ENCODE data around the gene TOX2.

The TOX2 gene

GRCh38 chr20:44106615-44107014 lies 192.0 kb downstream of the TOX2 start:
- no peak for TF ChIP-seq EZH2phosphoT487 (IDR thresholded peaks at IDR 0.05; ENCODE audit: low read depth)
- TF ChIP-seq, protein P1, sequence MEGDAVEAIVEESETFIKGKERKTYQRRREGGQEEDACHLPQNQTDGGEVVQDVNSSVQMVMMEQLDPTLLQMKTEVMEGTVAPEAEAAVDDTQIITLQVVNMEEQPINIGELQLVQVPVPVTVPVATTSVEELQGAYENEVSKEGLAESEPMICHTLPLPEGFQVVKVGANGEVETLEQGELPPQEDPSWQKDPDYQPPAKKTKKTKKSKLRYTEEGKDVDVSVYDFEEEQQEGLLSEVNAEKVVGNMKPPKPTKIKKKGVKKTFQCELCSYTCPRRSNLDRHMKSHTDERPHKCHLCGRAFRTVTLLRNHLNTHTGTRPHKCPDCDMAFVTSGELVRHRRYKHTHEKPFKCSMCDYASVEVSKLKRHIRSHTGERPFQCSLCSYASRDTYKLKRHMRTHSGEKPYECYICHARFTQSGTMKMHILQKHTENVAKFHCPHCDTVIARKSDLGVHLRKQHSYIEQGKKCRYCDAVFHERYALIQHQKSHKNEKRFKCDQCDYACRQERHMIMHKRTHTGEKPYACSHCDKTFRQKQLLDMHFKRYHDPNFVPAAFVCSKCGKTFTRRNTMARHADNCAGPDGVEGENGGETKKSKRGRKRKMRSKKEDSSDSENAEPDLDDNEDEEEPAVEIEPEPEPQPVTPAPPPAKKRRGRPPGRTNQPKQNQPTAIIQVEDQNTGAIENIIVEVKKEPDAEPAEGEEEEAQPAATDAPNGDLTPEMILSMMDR (IDR thresholded peaks at IDR 0.05; ENCODE audit: low read depth, low read length) = no peak
- peaks cover 10% of the 10 kb centered on the region for H3K36me3 ChIP-seq (replicated peaks; ENCODE audit: low read depth, low read length)
- no peak overlapping the region for H3K4me3 ChIP-seq (ENCODE audit: low read length)
- H3K9ac ChIP-seq (ENCODE audit: low read length) = no peak overlapping the region
- no peak overlapping the region for H2AFZ ChIP-seq (ENCODE audit: low read depth, low read length)
- H4K20me1 ChIP-seq (ENCODE audit: insufficient read depth, low read length) = no peaks in the 10 kb centered on the region
- no peaks in the 10 kb centered on the region for H3K79me2 ChIP-seq (ENCODE audit: low read length)
- H3K4me2 ChIP-seq (ENCODE audit: low read length) = no peak overlapping the region
- H3K27ac ChIP-seq (ENCODE audit: low read length) = no peak overlapping the region
- peaks cover 73% of the 10 kb centered on the region for H3K27me3 ChIP-seq (ENCODE audit: low read depth, low read length)
- no peaks in the 10 kb centered on the region for H3K4me1 ChIP-seq (ENCODE audit: low read length)
- peaks cover 15% of the 10 kb centered on the region for H3K9me3 ChIP-seq (ENCODE audit: insufficient read depth, low read length)

- no peak overlapping the region for H2AFZ ChIP-seq (ENCODE audit: low read depth, low read length)
Observed at GRCh38 chr20:44109951-44110361, 195.3 kb downstream of the TOX2 start.

DNA sequence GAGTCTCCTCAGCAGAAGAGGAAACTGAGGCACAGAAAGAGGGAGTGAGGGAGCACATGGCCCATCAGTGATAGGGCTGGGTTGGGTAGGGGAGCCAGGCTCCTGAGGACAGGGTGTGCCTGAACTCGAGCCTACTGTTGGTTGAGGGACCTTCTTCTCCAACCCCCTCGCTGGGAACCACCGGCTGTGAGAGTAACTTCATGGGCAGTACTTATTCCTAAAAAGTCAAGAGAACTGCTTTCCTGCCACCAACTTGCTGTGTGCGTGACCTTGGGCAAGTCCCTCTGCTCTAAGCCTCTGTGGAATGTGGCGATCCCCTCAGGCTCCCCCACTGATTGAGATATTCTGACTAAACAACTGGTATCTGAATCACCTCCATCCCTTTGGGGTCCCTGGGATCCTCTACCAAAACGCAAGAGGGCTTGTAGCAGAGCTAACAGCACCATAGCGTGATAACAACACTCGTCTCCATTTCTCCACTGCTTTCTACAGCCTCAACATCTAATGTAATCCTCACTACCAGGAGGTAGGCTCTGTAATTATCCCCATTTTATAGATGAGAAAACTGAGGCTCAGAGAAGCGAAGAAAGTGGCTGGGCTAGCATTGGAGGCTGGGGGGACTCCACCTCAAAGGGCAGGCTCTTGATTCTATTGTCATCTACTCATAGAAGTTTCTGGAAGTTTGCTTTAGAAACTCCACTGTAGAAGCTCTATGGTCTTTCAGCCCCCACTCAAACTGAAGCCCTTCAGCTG lies 196.3 kb downstream of the TOX2 start:
- Histone ChIP-seq H3K27ac (ENCODE audit: low read length) (no peak overlapping the region), H3K9me3 (ENCODE audit: insufficient read depth, low read length) (peaks cover 15% of the 10 kb centered on the region), H3K36me3 (replicated peaks; ENCODE audit: low read depth, low read length) (peaks cover 10% of the 10 kb centered on the region), H3K4me1 (ENCODE audit: low read length) (no peaks in the 10 kb centered on the region), H4K20me1 (ENCODE audit: insufficient read depth, low read length) (no peaks in the 10 kb centered on the region), H3K79me2 (ENCODE audit: low read length) (no peaks in the 10 kb centered on the region), H3K4me2 (ENCODE audit: low read length) (no peak overlapping the region), H2AFZ (ENCODE audit: low read depth, low read length) (no peak overlapping the region), H3K9ac (ENCODE audit: low read length) (no peak overlapping the region), H3K27me3 (ENCODE audit: low read depth, low read length) (peaks cover 32% of the 10 kb centered on the region), H3K4me3 (ENCODE audit: low read length) (no peak overlapping the region)
- TF ChIP-seq, protein P1 (IDR thresholded peaks at IDR 0.05; ENCODE audit: low read depth, low read length) = no peak
- TF ChIP-seq EZH2phosphoT487 (IDR thresholded peaks at IDR 0.05; ENCODE audit: low read depth) = no peak

More at GRCh38 chr20:44109951-44110361, 195.3 kb downstream of the TOX2 start:
- no peak overlapping the region for H3K4me2 ChIP-seq (ENCODE audit: low read length)
- no peak overlapping the region for H3K4me3 ChIP-seq (ENCODE audit: low read length)
- peaks cover 43% of the 10 kb centered on the region for H3K27me3 ChIP-seq (ENCODE audit: low read depth, low read length)
- no peaks in the 10 kb centered on the region for H4K20me1 ChIP-seq (ENCODE audit: insufficient read depth, low read length)
- H3K9ac ChIP-seq (ENCODE audit: low read length) = no peak overlapping the region
- H3K4me1 ChIP-seq (ENCODE audit: low read length) = no peaks in the 10 kb centered on the region
- no peak overlapping the region for H3K27ac ChIP-seq (ENCODE audit: low read length)
- TF ChIP-seq, protein P1 (IDR thresholded peaks at IDR 0.05; ENCODE audit: low read depth, low read length) = 0 out of 2 replicates have a peak, but pooled peaks have one; percentile 21
- no peak for TF ChIP-seq EZH2phosphoT487 (IDR thresholded peaks at IDR 0.05; ENCODE audit: low read depth)
- peaks cover 15% of the 10 kb centered on the region for H3K9me3 ChIP-seq (ENCODE audit: insufficient read depth, low read length)
- H3K36me3 ChIP-seq (replicated peaks; ENCODE audit: low read depth, low read length) = peaks cover 10% of the 10 kb centered on the region
- H3K79me2 ChIP-seq (ENCODE audit: low read length) = no peaks in the 10 kb centered on the region

DNA sequence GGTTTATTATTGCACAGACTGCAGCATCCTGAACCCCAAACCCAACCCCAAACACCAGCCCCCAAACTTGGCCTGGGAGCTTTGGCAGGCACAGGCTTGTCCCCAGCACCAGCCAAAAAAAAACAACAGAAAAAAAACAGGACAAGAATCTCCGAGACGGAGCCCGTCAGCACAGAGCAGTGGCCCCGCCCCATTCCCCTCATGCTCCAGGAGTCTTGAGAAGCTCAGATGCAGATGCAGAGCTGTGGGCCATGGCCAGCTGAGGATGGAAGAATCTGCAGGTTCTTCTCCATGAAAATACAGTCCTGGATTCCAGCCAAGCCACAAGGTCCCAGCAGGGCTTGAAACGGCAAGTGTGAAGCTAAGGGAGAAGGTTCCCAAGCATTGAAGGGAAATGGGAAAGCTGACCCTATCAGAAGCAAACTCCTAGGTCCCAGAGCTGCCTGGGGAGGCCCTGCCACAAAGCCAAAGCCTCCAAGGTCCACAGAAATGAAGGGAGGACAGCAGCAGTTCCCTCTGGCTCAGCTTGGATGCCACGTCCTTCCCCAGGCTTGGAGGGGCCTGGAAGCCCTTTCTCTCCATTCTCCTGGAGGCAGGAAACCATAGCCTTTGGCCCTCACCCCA lies 197.2 kb downstream of the TOX2 start:
- Histone ChIP-seq H3K36me3 (replicated peaks; ENCODE audit: low read depth, low read length) (peaks cover 10% of the 10 kb centered on the region), H3K9ac (ENCODE audit: low read length) (no peak overlapping the region), H2AFZ (ENCODE audit: low read depth, low read length) (no peak overlapping the region), H3K4me1 (ENCODE audit: low read length) (no peaks in the 10 kb centered on the region), H3K9me3 (ENCODE audit: insufficient read depth, low read length) (peaks cover 15% of the 10 kb centered on the region), H4K20me1 (ENCODE audit: insufficient read depth, low read length) (no peaks in the 10 kb centered on the region), H3K79me2 (ENCODE audit: low read length) (no peaks in the 10 kb centered on the region), H3K27ac (ENCODE audit: low read length) (no peak overlapping the region), H3K27me3 (ENCODE audit: low read depth, low read length) (peaks cover 24% of the 10 kb centered on the region; the same call in 1 of the 2 replicates), H3K4me2 (ENCODE audit: low read length) (no peak overlapping the region), H3K4me3 (ENCODE audit: low read length) (no peak overlapping the region)
- no peak for TF ChIP-seq EZH2phosphoT487 (IDR thresholded peaks at IDR 0.05; ENCODE audit: low read depth)
- TF ChIP-seq, protein P1 (IDR thresholded peaks at IDR 0.05; ENCODE audit: low read depth, low read length) = no peak
